LNCaP clone FGC (cell line): ENCODE data around the gene ARID1B.

Experiments
- DNase-seq: peaks from one replicate; pipeline ENCODE4 v3.0.0-alpha.2; 2011; ENCODE audit warnings: low read depth
- H3K4me3 ChIP-seq: 2 replicates; pipeline ENCODE4 v1.5.1; 2011; ENCODE audit warnings: mild to moderate bottlenecking, low read depth, low read length, control low read depth
- CTCF ChIP-seq: IDR thresholded peaks from 2 replicates; pipeline ENCODE4 v1.5.1; 2012; ENCODE audit warnings: mild to moderate bottlenecking; ENCODE audit not compliant: control insufficient read depth, insufficient read depth; ENCODE audit errors: extremely low read depth

ARID1B gene

GRCh38 chr6:157200117-157200516, 422.9 kb downstream of the ARID1B start:
- TF ChIP-seq CTCF, result no peak
- DNase-seq, result no peak
- no peak overlapping the region for H3K4me3 ChIP-seq

- TF ChIP-seq CTCF, result no peak
- no peak for DNase-seq
Observed at GRCh38 chr6:157200611-157201010, 423.4 kb downstream of the ARID1B start.

GRCh38 chr6:157201083-157201482, 423.9 kb downstream of the ARID1B start:
- no peak overlapping the region for H3K4me3 ChIP-seq
- DNase-seq, result no peak
- TF ChIP-seq CTCF, result no peak

More at GRCh38 chr6:157200611-157201010, 423.4 kb downstream of the ARID1B start:
- H3K4me3 ChIP-seq, result no peak overlapping the region

GRCh38 chr6:157203312-157203744, 426.1 kb downstream of the ARID1B start:
- H3K4me3 ChIP-seq, result no peak overlapping the region
- TF ChIP-seq CTCF, result no peak
- DNase-seq, result no peak

GRCh38 chr6:157203764-157204163, 426.6 kb downstream of the ARID1B start:
- no peak overlapping the region for H3K4me3 ChIP-seq
- TF ChIP-seq CTCF, result no peak
- DNase-seq, result no peak

GRCh38 chr6:157205473-157206358, 428.5 kb downstream of the ARID1B start:
- no peak for DNase-seq
- no peak overlapping the region for H3K4me3 ChIP-seq
- no peak for TF ChIP-seq CTCF
